ENCODE results near the gene TBC1D22A.

Gene TBC1D22A

DNA sequence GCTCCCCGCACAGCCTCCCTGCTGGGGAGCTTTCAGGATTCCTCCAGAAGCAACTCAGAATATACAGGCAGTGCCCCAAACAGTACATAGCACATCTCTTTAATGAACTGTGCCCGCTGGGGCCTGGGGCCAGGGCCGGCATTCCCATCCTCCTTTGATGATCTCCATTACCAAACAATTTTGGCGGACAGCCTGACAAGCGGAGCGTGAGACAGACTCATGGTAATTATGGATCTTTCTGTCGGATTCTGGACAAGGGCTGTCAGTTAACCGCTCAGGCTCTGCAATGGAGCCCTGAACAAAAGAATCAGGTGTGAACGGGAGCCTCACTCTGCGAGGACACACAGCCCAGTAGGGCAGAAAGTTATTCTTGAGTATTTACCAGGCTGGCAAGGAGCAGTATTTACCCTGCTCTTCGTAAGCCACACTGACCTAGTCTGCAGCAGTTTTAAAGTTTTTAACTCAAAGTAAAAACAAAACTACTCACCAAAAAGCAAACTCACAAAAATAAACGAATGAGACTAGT is 174.0 kb downstream of the TBC1D22A start:
- DNase-seq: no peak

DNA sequence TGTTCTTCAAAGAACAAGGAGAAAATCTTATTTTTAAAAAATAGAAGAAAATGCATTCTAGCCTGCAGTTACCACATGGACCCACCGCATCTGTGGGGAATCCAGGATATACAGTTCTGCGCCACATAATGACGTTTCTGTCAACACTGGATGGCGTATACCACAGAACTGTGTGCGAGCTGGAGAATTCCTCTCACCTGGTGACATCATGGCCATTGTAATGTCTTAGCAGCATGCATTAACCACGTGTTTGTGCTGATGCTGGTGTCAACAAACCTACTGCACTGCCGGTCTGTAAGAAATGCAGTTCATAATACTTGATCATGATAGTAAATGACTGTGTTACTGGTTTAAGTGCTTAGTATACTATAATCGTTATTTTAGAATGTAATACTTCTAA is 174.7 kb downstream of the TBC1D22A start:
- DNase-seq: no peak

DNA sequence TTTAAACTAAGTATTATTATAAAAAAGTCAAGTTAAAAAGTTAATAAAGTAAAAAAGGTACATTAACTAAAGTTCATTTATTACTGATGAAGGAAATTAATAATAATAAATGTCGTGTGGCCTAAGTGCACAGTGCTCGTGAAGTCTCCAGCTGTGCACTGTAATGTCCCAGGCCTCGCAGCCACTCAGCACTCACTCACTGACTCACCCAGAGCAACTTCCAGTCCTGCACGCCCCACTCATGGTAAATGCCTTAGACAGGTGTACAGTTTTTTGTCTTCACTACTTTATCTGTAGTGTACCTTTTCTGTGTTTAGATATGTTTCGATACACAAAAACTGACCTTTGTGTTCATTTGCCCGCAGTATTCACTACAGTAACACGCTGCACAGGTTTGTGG is 175.5 kb downstream of the TBC1D22A start:
- DNase-seq: no peak

DNA sequence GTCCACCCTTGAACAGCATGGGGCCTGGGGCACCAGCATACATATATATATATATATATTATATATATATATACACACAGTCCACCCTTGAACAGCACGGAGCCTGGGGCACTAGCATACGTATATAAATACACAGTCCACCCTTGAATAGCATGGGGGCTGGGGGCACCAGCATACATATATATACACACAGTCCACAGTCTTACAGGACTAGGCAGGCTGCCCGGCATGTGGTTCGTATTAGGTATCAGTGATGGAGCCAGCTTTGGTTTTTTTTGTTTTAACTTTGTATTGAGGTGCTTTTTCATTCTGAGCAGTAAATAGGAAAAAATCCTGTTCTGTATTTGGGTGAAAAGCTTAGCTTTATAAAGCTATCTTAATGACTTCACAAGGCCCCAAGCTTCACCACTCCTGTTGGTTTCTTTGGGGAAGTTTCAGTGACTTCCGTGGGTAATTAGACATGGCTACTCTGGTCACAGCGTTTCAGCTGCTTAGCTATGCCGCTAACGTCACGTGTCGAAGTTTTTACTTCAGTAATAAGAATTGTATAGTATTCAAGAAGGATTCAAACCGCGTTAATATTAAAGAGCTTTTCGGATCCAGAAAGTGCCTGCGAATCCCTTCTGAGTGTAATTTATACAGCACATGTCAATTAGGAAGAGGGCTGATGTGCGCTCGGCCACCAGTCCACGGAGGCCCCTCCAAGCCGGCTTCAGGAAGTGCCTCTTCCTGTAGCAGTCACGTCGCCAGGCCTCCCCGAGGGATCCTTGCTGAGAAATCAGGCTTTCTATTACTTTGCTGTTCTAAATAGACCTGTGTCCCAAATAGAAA is 179.7 kb downstream of the TBC1D22A start:
- DNase-seq: no peak

DNA sequence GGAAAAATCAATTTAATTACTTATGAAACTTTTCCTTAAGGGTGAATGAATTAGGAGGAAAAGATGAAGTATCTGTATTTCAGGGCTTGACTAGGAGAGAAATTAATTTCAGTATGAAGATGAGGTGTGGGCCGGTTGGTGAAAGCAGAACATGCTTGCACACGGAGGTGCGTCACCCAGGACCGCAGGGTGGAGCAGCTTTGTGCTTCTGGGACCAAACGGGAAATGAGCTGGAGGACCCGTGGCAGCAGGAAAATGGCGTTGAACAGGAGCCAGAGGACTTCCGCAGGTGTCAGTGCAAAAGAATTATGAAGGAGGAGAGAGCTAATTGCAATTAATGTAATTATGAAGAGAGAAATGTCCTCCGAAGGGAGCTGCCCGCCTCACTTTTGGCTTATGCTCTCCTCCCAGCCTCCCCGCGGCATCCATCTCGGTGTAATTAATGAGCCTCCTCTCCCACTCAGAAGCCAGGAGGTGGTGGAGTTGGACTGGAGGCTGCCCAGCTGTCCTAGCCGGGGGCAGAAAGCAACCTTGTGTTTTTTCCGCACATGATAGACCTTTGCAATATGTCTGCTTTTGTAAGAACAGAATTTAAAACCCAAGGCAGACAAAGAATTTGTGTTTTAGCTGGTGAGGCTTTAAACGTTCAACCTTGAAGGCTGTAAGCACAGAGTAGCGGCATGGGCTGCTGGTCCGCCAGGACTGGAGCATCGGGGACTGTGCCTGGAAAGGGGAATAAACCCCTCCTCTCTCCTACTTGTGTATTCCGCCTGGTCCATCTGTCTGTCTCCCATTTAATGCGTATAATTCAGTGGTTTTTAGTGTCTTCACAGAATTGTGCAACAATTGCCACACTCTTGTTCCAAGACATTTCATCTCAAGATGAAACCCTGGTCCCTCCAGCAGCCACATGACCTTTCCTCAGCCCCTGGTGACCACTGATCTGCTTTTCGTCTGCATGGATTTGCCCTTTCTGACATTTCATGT is 180.6 kb downstream of the TBC1D22A start:
- no peak for DNase-seq

DNA sequence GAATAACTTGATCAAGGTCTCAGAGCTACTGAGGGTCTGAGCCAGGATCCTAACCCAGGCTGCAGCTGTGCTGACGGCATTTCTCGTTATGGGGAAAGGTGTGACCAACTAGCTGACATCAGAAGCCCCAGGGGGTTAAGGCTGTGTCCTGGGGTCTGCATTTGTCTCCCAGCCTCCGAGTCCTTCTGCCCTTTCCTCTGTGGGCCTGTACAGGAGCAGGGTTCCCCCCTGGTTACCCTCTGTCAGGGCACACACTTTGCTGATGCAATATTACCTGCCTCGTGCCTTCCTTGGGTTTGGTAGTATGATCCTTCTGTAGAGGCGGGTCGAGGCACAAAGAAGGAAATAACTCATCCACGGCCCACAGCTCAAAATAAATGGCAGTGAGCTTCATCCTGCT is 183.0 kb downstream of the TBC1D22A start:
- no peak for DNase-seq

DNA sequence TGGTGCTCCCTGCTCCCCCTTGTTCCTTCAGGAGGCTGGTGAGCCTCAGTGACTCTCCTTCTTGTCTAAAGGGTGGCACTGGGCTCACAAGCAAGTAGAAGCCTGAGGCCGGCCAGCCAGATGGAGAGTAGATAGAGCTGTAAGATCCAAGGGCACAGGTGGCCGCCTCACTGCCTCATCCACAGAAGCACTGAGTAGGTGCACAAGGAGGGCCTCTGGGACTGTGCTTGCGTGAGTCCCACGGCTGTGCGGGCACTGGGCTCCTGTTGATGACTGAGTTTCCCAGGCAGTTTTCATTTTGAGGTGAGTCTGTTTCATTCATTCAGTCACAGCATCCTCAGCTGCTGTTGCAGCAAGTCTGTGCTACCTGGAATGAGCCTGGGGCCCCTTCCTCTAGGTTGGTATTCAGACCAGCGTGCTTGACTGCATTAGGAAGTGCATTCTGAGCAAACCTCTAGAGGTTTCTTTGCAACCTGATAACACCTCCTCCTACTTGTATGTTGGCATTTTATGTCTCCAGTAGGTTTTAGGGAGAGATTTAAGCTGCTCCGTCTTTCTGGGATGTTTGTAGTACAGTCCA is 184.0 kb downstream of the TBC1D22A start:
- no peak for DNase-seq

DNA sequence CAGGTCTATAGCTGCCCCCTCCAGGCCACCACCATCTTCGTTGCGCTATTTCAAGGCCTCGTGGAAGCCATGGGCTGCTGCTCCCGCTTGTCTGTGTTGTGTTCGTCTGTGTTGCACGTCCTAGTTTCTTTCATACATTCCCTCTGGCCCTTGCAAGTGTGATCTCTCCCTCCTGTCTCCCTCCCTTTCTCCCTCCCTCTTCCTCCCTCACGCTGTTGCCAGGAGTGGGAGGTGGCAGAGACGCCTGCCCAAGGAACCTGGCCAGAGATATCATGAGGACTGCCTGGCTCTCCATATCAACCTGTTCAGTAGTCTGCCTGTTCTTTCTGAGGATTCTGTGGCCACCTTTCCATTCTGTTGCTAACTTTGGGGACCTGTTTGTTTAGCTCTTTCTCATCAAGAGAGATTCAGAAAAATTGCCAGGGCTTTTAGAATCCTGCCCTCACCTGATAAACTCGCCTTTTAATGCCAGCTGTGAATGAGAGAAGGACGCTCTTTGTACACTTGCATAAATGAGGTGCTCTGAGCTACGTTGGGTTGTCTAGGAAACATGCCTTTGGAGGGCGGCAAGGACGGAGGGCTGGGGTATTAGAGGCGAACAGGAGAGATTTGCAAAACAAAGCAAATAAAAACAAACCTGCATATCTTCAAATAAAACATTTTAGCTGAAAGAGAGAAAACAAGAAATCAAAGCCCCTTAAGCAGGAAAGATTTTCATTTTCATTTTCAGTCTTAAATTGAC is 185.2 kb downstream of the TBC1D22A start:
- DNase-seq: no peak

DNA sequence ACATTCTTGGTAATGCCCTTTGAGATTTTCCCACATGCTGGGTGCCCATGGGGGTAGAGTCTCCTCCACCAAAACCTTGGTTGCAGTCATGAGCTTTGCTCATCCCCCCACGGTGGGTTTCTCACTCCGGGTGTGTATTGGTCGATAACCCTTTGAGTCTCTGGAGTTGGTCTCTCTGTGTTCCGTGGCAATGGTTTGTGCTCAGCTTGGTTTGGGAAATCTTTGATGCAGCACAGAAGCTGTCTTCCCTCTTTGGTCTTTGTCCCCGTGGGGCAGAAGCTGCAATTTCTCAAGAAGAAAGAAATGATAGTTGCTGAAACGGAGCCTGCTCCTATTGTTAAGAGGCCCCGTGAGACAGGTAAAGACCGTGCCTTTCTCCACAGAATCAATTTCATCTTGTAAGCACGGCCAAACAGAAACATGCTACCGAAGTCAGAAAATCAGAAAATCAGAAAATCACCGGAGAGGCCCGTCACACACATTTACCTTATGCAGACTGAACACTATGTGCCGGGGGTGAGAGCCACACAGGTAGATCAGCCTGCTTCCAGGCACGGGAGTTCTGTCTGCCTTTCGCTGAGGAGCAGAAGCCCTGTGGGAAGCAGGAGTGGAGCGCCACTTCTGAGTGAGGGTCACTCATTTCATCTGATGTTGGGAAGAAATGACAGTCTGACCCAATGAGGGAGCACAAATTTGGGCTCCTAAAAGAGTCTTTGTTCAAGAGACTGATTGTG is 186.1 kb downstream of the TBC1D22A start:
- DNase-seq: no peak

DNA sequence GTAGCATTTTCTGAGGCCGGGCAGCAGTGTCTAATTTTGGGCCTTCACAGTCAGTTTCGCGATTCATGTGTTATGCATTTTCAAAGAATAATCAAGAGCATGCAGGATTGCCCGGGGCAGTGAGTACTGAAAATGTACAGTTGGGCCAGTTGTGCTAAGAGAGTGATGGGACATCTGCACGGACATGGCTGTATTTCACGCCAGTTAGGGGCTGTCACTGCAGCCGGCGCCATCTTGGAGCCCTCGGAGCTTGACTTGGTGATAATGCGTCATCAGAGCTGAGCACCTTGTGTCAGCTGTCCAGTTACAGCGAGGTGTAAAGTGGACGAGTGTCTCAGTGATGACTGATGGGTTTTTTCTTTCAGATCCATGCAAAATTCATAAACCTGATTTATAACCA is 188.9 kb downstream of the TBC1D22A start:
- DNase-seq: no peak

DNA sequence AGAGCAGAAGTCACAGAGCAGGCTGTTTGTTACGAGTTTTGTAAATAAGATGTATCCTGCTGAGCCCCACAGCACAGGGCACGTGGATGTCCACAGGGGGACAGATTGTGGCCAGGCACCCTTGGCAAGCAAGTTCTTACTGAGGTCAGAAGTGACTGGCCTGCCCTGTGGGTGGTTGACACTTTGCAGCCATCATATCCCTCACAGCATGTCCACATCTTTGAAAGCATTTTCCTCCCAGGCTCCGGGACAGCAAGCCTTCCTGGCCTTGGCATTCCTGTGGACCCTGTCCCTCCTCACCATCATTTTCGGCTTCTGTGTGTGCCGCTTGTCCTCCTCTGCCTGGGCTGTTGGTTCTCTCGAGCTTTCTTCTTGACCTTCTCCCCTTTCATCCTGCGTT is 189.5 kb downstream of the TBC1D22A start:
- DNase-seq: no peak

DNA sequence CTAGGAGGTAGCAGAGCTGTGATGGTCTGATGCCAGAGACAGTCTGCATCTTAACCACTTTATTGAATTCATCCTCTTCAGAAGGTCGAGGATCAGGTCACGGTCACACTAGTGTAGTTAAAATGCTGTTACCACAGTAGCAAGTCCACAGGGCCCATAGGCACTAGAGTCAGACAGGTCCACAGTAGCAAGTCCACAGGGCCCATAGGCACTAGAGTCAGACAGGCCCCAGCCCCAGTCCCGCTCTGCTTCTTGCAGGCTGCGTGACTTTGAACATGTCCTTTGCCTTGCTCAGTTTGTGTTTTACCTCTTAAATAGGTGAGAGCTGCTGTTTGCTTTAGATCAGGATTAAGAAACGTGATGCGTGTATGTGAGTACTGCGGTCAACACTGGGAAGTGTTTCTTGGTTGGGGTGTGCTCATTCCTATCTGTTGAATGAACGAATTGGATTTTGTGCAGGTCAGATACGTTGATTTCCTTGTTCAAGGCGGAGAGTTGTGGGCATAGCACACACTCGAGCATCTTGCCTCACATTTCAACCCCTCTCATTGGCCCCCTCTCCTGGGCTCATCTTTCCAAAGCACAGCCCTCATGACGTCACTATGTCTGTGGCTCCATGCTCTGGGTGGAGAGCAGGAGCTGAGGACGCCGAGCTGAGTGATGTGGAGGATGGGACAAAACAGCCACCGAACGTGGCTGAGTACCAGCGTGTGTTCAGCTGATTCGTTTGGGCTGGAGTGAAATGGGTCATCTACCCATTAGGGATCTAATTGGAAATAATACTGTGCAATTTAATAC is 191.7 kb downstream of the TBC1D22A start:
- DNase-seq: no peak

DNA sequence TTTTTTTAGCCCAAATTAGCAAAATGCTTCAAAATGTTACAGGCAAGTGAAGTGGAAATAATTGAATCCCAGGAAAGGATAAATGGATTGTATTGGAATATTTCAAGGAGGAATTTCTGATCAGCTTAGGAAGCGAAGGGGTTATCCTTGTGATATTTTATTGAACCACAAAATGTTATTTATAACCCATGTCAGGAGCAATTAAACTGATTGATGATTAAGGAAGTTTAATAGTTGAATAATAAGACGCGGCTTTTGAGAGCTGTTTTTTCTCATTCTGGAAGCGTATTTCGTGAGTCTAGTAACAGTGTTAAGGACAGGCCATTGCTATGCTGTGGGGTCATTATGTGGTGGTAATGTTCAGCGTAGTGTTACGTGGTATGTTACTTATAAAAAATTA is 192.3 kb downstream of the TBC1D22A start:
- no peak for DNase-seq

DNA sequence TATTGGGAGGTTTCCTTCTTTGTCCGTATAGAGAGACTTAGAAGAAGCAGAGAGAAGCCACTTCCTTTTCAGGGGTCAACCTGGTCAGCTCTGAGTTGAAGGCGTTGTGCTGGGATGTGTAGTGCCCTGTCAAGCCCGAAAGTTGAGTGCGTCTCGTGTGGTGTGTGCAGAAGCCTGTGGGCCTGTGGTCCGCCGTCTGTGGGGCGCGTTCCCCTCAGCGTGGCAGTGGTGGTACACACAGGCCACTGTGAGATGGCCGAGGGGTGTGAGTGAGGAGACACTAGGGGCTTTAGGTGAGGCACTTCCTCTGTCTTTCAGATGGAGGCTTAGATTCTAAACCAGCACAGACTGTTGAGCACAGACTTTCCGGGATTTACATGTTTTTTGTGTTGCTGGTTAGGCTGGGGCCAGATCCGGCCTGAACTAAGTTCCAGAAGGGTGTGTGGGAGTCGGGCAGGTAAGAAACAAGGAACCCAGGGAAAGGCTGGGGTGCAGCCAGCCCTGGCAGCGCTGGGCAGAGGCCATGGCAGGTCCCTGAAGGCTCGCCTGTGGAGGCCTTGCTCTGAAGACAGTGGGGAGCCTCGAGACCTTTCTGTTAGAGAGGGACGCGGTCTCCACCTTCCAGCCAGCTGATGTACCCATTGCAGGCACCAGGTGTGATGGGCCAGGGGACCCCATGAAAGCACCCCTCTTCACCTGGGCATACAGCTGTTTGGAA is 194.2 kb downstream of the TBC1D22A start:
- no peak for DNase-seq

DNA sequence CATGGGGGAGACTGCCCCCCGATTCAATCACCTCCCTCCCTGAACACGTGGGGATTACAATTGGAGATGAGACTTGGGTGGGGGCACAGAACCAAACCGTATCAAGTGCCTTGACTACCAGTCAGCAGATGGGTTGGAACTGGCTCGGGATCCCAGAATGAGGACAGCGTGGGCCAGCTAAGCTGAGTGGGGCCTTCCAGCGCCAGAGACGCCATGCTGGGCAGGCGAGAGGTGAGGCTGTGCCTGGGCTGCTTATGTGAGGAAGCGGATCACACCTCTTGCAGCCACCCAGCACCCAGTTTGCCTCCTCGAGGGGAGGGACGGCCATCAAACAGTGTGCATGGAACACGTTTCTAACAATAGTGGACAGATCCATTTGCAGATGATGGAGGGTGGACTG is 195.1 kb downstream of the TBC1D22A start:
- DNase-seq: no peak

DNA sequence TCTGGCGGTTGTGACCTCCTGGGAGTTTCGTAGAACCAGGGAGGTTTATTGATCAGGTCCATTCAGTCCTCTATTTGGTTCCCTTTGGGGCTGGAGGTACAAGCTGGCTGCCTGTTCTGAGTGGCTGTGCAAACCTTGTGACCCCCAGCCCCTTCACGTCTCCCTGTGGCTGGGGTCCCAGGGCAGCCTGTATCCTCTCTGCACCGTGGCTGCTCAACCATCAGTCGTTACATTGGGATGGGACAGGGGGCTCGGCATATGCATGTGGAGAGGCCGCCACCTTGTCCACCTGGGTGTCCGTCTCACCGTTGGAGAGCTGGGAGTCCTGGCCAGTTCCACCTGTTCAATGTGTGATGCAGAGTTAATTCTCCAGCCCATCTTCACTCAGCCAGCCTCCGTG is 195.7 kb downstream of the TBC1D22A start:
- no peak for DNase-seq

DNA sequence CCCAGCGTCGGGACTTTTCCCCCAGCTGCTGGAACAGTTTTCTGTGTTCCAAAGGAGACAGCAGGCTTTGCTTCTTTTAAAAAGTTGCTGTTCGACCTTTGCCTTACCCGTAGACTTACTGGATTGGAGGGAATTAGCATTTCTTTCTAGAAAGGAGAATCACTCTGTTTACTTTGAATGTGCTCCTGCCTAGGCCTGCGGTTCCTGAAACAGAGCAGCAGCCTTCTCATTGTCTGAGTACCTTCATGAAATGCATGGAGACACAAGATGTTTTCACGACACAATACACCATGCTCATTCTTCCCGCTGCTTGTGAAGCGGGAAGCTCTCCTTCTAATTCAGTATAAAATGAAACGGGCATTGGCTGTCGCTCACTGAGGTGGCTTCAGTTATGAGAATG is 196.2 kb downstream of the TBC1D22A start:
- DNase-seq: no peak

DNA sequence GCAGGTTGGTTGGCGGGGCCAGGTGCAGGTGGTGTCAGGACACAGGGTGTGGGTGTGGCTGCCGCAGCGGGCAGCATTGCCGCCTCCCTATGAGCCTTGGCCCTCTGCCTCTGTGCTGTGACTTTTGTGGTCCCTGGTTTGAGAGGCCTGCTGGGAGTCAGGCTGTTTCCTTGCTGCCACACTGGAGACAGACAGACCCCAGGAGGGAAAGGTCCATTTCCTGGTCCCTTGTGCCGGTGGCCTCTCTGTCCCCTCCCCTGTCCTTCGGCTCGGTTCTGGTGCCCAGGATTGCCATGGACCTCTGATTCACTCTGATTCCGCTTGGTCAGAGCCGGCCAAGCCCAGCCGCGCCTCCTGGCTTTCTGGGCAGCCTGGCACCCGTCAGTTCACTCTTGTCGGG is 196.9 kb downstream of the TBC1D22A start:
- DNase-seq: no peak

DNA sequence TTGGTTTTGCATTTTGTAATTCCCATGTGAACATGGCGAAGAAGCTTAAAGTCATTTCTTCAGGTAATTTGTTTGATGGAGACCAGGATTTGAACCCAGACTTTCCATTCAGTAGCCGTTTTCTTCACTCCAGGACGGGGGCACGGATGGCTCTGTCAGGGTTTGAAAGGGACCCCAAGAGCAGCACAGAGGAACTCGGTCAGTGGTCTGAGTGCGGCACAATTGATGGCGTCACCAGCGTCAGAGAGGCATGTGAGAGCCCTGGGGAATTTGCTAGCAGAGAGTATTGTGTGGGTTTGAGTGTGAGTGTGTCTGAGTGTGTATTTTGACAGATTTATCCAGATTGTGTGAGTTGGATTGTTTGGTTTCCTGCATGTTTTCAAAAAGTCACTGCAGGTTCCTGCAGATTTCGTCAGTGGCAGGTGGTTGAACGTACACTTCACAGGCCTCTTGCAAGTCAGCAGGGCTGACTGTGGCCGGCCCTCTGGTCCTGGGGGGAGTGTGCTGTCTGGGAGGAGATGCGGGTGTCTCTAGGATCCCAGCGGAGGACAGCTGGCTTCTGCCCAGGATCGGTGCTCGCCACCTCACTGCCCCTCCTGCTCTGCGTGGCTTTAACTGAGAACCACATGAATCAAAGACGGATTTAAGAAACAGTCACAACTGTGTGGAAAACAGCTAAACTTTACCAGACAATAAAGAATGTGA is 199.3 kb downstream of the TBC1D22A start:
- no peak for DNase-seq

DNA sequence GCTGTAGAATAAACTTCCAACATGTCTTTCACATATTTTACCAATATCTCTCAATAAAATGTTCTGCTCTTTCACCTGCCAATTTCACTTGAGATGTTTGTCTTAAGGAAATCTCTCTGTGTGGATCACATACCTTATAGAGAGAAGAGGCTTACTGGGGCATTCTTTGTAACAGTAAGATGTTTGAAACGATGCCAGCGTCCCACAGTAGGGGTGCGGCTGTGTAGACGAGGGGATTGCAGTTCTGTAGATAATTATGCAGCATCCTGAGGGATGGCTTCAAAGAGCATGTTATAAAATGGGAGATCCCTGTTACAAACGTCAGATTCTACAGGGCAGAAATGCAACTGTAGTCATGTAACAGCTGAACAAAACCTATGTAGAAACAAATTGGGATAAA is 200.0 kb downstream of the TBC1D22A start:
- DNase-seq: no peak
